ENCODE data around the gene BGN. TPM values are rescaled to one million over a fixed set of nuclear protein-coding genes. Genes with fewer than 3 reads are reported as not detected.

Gene BGN
- total RNA-seq, 6 experiments from 2014 or later, result 57.0 to 161 (median 122) TPM

DNA sequence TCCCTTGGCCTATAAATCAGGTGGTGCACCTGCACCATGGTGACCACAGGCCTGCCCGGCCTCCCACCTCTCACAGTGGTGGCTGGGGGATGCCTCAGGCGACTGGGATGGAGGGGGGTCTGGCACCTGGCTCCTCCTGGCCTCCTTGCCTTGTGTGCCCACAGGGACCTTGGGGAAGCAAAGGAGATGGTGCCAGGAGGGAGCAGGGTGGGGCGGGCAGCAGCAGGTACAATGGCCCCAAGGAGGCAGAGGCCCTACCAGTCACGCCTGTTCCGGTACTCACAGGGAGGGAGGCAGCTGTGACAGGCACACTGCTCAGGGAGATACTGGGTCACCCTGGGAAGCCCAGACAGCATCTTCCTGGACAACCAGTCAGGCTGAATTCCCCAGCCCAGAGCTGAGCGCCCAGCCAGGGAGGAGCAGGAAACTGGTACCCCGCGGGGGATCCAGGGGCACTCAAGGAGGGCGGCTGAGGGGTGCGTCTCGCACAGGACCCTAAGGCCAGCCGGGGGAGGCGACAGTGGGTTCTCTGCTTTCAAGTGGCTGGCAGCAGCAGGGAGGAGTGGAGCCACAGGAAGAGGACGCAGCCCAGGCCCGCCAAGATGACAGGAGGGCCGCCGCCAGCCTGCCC is 47.7 kb upstream of the BGN start:
- no peaks in the 10 kb centered on the region for H3K4me1 ChIP-seq
- ATAC-seq (no peak), DNase-seq (no peak)
- no peak for TF ChIP-seq POLR2A (IDR thresholded peaks at IDR 0.05)
- no peak for TF ChIP-seq CTCF (IDR thresholded peaks at IDR 0.05)
- no peak overlapping the region for H3K4me3 ChIP-seq
- intact Hi-C loops (cut with DNase I), result no loop called here
- no peaks in the 10 kb centered on the region for H3K27me3 ChIP-seq
- no peaks in the 10 kb centered on the region for H3K36me3 ChIP-seq
- no peak overlapping the region for H3K27ac ChIP-seq
- WGBS (ENCODE audit: insufficient coverage, low coverage, low lambda C conversion rate, missing lambda C conversion rate), result 100% methylated on average over 1 of the region's 17 CpGs
- H3K9me3 ChIP-seq, result no peaks in the 10 kb centered on the region

- TF ChIP-seq CTCF (IDR thresholded peaks at IDR 0.05) (no peak), POLR2A (IDR thresholded peaks at IDR 0.05) (no peak)
- no peaks in the 10 kb centered on the region for H3K4me1 ChIP-seq
- no peaks in the 10 kb centered on the region for H3K9me3 ChIP-seq
- H3K36me3 ChIP-seq, result no peaks in the 10 kb centered on the region
- no peak overlapping the region for H3K27ac ChIP-seq
- DNase-seq, result no peak
- no peak for ATAC-seq
- intact Hi-C loops (cut with DNase I), result no loop called here
- H3K4me3 ChIP-seq, result no peak overlapping the region
- H3K27me3 ChIP-seq, result no peaks in the 10 kb centered on the region
- 80% methylated on average over 7 of the region's 8 CpGs for WGBS (ENCODE audit: insufficient coverage, low coverage, low lambda C conversion rate, missing lambda C conversion rate)
Measured at GRCh38 chrX:153447581-153447960, 47.2 kb upstream of the BGN start.

GRCh38 chrX:153448556-153449367 is 46.0 kb upstream of the BGN start:
- TF ChIP-seq CTCF (IDR thresholded peaks at IDR 0.05) (no peak), POLR2A (IDR thresholded peaks at IDR 0.05) (no peak)
- intact Hi-C loops (cut with DNase I), result no loop called here
- H3K27me3 ChIP-seq, result no peaks in the 10 kb centered on the region
- WGBS (ENCODE audit: insufficient coverage, low coverage, low lambda C conversion rate, missing lambda C conversion rate), result 89% methylated on average over 7 of the region's 21 CpGs
- H3K4me1 ChIP-seq, result no peaks in the 10 kb centered on the region
- H3K9me3 ChIP-seq, result no peaks in the 10 kb centered on the region
- H3K36me3 ChIP-seq, result no peaks in the 10 kb centered on the region
- DNase-seq (no peak), ATAC-seq (no peak)
- H3K27ac ChIP-seq, result no peak overlapping the region
- no peak overlapping the region for H3K4me3 ChIP-seq

DNA sequence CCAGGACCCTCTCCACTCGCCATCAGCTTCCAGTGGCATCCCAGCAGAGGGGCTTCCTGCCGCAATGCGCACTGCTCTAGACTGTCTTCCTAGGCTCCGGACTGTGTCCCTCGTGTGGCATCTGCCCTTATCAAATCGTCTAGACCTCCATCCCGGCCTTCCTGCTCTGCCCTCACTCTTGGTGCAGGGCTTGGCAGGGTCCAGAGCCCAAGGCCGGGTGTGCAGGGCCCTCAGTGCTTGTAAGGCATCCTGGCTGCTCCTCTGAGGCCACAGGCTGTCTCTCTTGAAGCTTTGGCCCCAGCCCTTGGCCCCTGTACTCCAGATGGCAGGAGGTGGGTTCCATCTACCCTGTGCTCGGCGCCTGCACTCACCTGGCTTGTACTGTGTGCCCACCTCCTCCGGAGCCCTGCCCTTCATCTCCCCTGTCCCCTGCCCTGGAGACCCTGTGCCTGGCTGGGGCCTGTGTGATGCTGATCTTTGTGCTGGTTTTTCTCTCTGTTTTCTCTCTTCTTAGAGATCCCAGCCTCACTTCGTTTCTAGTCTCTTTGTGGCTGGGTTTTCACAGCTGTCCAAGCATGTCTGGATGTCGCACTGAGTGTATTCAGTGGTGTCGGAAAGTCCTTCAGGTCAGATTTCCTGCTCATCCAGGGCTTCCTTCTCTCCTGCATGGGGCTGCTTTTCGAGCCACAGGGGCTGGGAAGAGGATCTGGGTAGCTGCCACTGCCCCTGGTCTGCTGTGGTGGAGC is 45.2 kb upstream of the BGN start:
- ATAC-seq (no peak), DNase-seq (no peak)
- intact Hi-C loops (cut with DNase I), result no loop called here
- Histone ChIP-seq H3K27me3 (no peaks in the 10 kb centered on the region), H3K4me3 (no peak overlapping the region), H3K36me3 (no peaks in the 10 kb centered on the region), H3K4me1 (no peaks in the 10 kb centered on the region), H3K27ac (no peak overlapping the region), H3K9me3 (no peaks in the 10 kb centered on the region)
- TF ChIP-seq POLR2A (IDR thresholded peaks at IDR 0.05), result no peak
- TF ChIP-seq CTCF (IDR thresholded peaks at IDR 0.05), result no peak
- 69% methylated on average over 12 of the region's 15 CpGs for WGBS (ENCODE audit: insufficient coverage, low coverage, low lambda C conversion rate, missing lambda C conversion rate)
